HEK293 (cell line): ENCODE data around the gene PNPO.
A peak's percentile ranks its signal among the peaks of the same experiment; 100 is the strongest.

Source experiments
- CTCF ChIA-PET: fragments of 350-600 bp; formaldehyde crosslinking; extraction: SDS; loops from one replicate; lab custom pipeline; 2021; ENCODE audit warnings: antibody characterized with exemption; lab: Yijun Ruan, JAX
- POLR2A ChIA-PET: fragments of 300-600 bp; formaldehyde crosslinking; extraction: SDS; loops from one replicate; lab custom pipeline; 2020; ENCODE audit warnings: antibody characterized with exemption, inconsistent platforms; lab: Yijun Ruan, JAX
- H3K27ac ChIP-seq: fragments of 200-500 bp; sonication (Bioruptor generic); 2 replicates; pipeline ENCODE4 v1.5.1; 2014; ENCODE audit warnings: low read depth, low read length, control low read depth, inconsistent platforms; ENCODE audit errors: extremely low read depth
- H3K36me3 ChIP-seq, 2 experiments: fragments of 200-500 bp in 1 of 2; sonication (Bioruptor generic) in 1 of 2; 1 replicate in 1 of 2; 2 replicates in 1 of 2; pipeline ENCODE4 v1.5.1; 2014 to 2017; ENCODE audit warnings: inconsistent platforms in 2 of 2, low read length in 2 of 2; ENCODE audit not compliant: control insufficient read depth in 2 of 2, insufficient read depth in 1 of 2
- H3K4me1 ChIP-seq: fragments of 200-500 bp; sonication (Bioruptor generic); 2 replicates; pipeline ENCODE4 v1.5.1; 2014; ENCODE audit warnings: mild to moderate bottlenecking, low read length, inconsistent platforms; ENCODE audit not compliant: control insufficient read depth, insufficient read depth
- H3K4me3 ChIP-seq: 2 replicates; pipeline ENCODE4 v1.5.1; 2011; ENCODE audit warnings: low read depth, mild to moderate bottlenecking, control low read depth, low read length, moderate library complexity
- H3K9me3 ChIP-seq: fragments of 200-500 bp; sonication (Bioruptor generic); 2 replicates; pipeline ENCODE4 v1.5.1; 2014; ENCODE audit warnings: low read depth, low read length, inconsistent platforms; ENCODE audit not compliant: control insufficient read depth, insufficient read depth
- FEZF1 ChIP-seq: fragments of 450-650 bp; formaldehyde crosslinking; IDR thresholded peaks from 2 replicates; pipeline ENCODE4 v1.5.1; 2016; ENCODE audit warnings: missing biosample characterization, missing genetic modification characterization
- GLI4 ChIP-seq: fragments of 450-650 bp; formaldehyde crosslinking; IDR thresholded peaks from 2 replicates; pipeline ENCODE4 v1.5.1; 2016; ENCODE audit warnings: missing biosample characterization, missing genetic modification characterization
- SALL2 ChIP-seq: fragments of 450-650 bp; formaldehyde crosslinking; IDR thresholded peaks from 2 replicates; pipeline ENCODE4 v1.5.0; 2017; ENCODE audit warnings: missing biosample characterization, mild to moderate bottlenecking, missing genetic modification characterization, borderline replicate concordance
- SCRT1 ChIP-seq: fragments of 450-650 bp; formaldehyde crosslinking; IDR thresholded peaks from 2 replicates; pipeline ENCODE4 v1.5.1; 2016; ENCODE audit warnings: missing biosample characterization, missing genetic modification characterization, borderline replicate concordance
- SP2 ChIP-seq: fragments of 450-650 bp; formaldehyde crosslinking; IDR thresholded peaks from 2 replicates; pipeline ENCODE4 v1.5.1; 2016; ENCODE audit warnings: missing biosample characterization, missing genetic modification characterization
- WT1 ChIP-seq: fragments of 450-650 bp; formaldehyde crosslinking; IDR thresholded peaks from 2 replicates; pipeline ENCODE4 v1.5.1; 2016; ENCODE audit warnings: missing biosample characterization, missing genetic modification characterization
- ZBTB49 ChIP-seq: fragments of 450-650 bp; formaldehyde crosslinking; IDR thresholded peaks from 2 replicates; pipeline ENCODE4 v1.5.1; 2016; ENCODE audit warnings: missing biosample characterization, missing genetic modification characterization, low read depth
- ZFP69B ChIP-seq: fragments of 450-650 bp; formaldehyde crosslinking; IDR thresholded peaks from 2 replicates; pipeline ENCODE4 v1.5.1; 2016; ENCODE audit warnings: missing biosample characterization, missing genetic modification characterization
- ZIC2 ChIP-seq: fragments of 450-650 bp; formaldehyde crosslinking; IDR thresholded peaks from 2 replicates; pipeline ENCODE4 v1.5.1; 2016; ENCODE audit warnings: missing biosample characterization, missing genetic modification characterization
- ZNF10 ChIP-seq: fragments of 450-650 bp; formaldehyde crosslinking; IDR thresholded peaks from 2 replicates; pipeline ENCODE4 v1.5.1; 2017; ENCODE audit warnings: missing biosample characterization, missing genetic modification characterization
- ZNF112 ChIP-seq: fragments of 450-650 bp; formaldehyde crosslinking; IDR thresholded peaks from 2 replicates; pipeline ENCODE4 v1.5.0; 2017; ENCODE audit warnings: missing biosample characterization, missing genetic modification characterization
- ZNF311 ChIP-seq: fragments of 450-650 bp; formaldehyde crosslinking; IDR thresholded peaks from 2 replicates; pipeline ENCODE4 v1.5.1; 2017; ENCODE audit warnings: missing biosample characterization, missing genetic modification characterization, borderline replicate concordance
- ZNF324 ChIP-seq: fragments of 450-650 bp; formaldehyde crosslinking; IDR thresholded peaks from 2 replicates; pipeline ENCODE4 v1.5.1; 2016; ENCODE audit warnings: missing biosample characterization, missing genetic modification characterization
- ZNF335 ChIP-seq: fragments of 450-650 bp; formaldehyde crosslinking; conservative IDR thresholded peaks from 2 replicates; pipeline ENCODE4 v1.5.1; 2016; ENCODE audit warnings: missing biosample characterization, missing genetic modification characterization
- ZNF473 ChIP-seq: fragments of 450-650 bp; formaldehyde crosslinking; IDR thresholded peaks from 2 replicates; pipeline ENCODE4 v1.5.1; 2017; ENCODE audit warnings: missing biosample characterization, missing genetic modification characterization
- ZNF548 ChIP-seq: fragments of 450-650 bp; formaldehyde crosslinking; IDR thresholded peaks from 2 replicates; pipeline ENCODE4 v1.5.1; 2016; ENCODE audit warnings: missing biosample characterization, missing genetic modification characterization
- ZNF629 ChIP-seq: fragments of 450-650 bp; formaldehyde crosslinking; IDR thresholded peaks from 2 replicates; pipeline ENCODE4 v1.5.1; 2017; ENCODE audit warnings: missing biosample characterization, missing genetic modification characterization
- ZNF692 ChIP-seq: fragments of 450-650 bp; formaldehyde crosslinking; IDR thresholded peaks from 2 replicates; pipeline ENCODE4 v1.5.1; 2016; ENCODE audit warnings: missing biosample characterization, missing genetic modification characterization
- ZNF701 ChIP-seq: fragments of 450-650 bp; formaldehyde crosslinking; IDR thresholded peaks from 2 replicates; pipeline ENCODE4 v1.5.1; 2016; ENCODE audit warnings: missing biosample characterization, missing genetic modification characterization
- ZSCAN23 ChIP-seq: fragments of 450-650 bp; formaldehyde crosslinking; IDR thresholded peaks from 2 replicates; pipeline ENCODE4 v1.5.1; 2016; ENCODE audit warnings: missing biosample characterization, missing genetic modification characterization
- ZSCAN30 ChIP-seq: fragments of 450-650 bp; IDR thresholded peaks from 2 replicates; pipeline ENCODE4 v1.5.1; 2018; ENCODE audit warnings: missing biosample characterization, mild to moderate bottlenecking, missing genetic modification characterization, moderate library complexity
- TF ChIP-seq, protein P1 (sequence below): fragments of 450-650 bp; formaldehyde crosslinking; IDR thresholded peaks from 2 replicates; pipeline ENCODE4 v1.5.1; 2017; ENCODE audit warnings: missing biosample characterization, missing genetic modification characterization
- TF ChIP-seq, protein P2 (sequence below): fragments of 450-650 bp; formaldehyde crosslinking; IDR thresholded peaks from 2 replicates; pipeline ENCODE4 v1.5.1; 2017; ENCODE audit warnings: missing biosample characterization, missing genetic modification characterization

PNPO gene

GRCh38 chr17:47949197-47949759, 7.9 kb downstream of the PNPO start (continued):
- TF ChIP-seq SP2 (tag by site-specific recombination), result 0 out of 2 replicates have a peak, but pooled peaks have one; percentile 22
- no peak for TF ChIP-seq WT1 (tag by site-specific recombination)
- TF ChIP-seq GLI4, result no peak
- no peak for TF ChIP-seq ZNF548 (tag by site-specific recombination)
- TF ChIP-seq ZNF473 (tag by site-specific recombination), result no peak
- no peak for TF ChIP-seq ZIC2 (tag by site-specific recombination)
- no peak for TF ChIP-seq ZNF324 (tag by site-specific recombination)
- TF ChIP-seq ZFP69B (tag by site-specific recombination), result no peak
- TF ChIP-seq ZSCAN23 (tag by site-specific recombination), result no peak
- TF ChIP-seq ZSCAN30 (tag by site-specific recombination), result peak; percentile 62; the same call in 1 of the 2 replicates
- no peak for TF ChIP-seq ZBTB49 (tag by site-specific recombination)
- no peak for TF ChIP-seq ZNF629 (tag by site-specific recombination)

DNA sequence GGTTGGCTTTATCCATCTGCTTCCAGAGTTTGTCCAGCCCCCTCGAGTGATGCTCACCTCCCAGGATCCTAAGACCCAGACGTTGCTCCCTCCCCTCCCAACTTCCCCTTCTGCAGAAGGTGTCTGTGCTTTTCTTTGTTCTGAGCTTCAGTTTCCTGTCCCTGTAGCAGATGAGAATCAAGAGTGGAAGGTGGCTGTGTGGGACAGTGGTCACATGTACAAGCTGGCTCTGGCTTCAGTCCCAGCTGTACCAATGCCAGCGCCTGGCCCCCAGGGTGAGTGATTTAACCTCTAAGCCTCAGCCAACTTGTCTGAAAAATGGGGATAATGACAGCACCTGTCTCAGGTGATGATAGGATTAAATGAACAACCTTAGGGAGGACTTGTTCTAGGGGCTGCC, 8.6 kb downstream of the PNPO start:
- Histone ChIP-seq H3K4me3 (no peak overlapping the region), H3K36me3 (peaks cover 6 to 72% of the 10 kb centered on the region in 2 experiments; a peak in 2 of 3 replicates), H3K27ac (no peak overlapping the region), H3K9me3 (no peaks in the 10 kb centered on the region), H3K4me1 (no peaks in the 10 kb centered on the region)
- no peak for TF ChIP-seq ZNF112 (tag by site-specific recombination)
- TF ChIP-seq ZNF10 (tag by site-specific recombination), result no peak
- no peak for TF ChIP-seq SCRT1 (tag by site-specific recombination)
- no peak for TF ChIP-seq SALL2 (tag by site-specific recombination)
- no peak for TF ChIP-seq ZNF335 (tag by site-specific recombination)
- no peak for TF ChIP-seq ZNF692 (tag by site-specific recombination)
- no peak for TF ChIP-seq FEZF1 (tag by site-specific recombination)
- no peak for TF ChIP-seq ZNF701 (tag by site-specific recombination)
- TF ChIP-seq WT1 (tag by site-specific recombination), result no peak
- TF ChIP-seq, protein P1, sequence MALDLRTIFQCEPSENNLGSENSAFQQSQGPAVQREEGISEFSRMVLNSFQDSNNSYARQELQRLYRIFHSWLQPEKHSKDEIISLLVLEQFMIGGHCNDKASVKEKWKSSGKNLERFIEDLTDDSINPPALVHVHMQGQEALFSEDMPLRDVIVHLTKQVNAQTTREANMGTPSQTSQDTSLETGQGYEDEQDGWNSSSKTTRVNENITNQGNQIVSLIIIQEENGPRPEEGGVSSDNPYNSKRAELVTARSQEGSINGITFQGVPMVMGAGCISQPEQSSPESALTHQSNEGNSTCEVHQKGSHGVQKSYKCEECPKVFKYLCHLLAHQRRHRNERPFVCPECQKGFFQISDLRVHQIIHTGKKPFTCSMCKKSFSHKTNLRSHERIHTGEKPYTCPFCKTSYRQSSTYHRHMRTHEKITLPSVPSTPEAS (tag by site-specific recombination), result no peak
- no peak for TF ChIP-seq ZSCAN30 (tag by site-specific recombination)
- TF ChIP-seq ZNF311 (tag by site-specific recombination), result no peak
- TF ChIP-seq, protein P2, sequence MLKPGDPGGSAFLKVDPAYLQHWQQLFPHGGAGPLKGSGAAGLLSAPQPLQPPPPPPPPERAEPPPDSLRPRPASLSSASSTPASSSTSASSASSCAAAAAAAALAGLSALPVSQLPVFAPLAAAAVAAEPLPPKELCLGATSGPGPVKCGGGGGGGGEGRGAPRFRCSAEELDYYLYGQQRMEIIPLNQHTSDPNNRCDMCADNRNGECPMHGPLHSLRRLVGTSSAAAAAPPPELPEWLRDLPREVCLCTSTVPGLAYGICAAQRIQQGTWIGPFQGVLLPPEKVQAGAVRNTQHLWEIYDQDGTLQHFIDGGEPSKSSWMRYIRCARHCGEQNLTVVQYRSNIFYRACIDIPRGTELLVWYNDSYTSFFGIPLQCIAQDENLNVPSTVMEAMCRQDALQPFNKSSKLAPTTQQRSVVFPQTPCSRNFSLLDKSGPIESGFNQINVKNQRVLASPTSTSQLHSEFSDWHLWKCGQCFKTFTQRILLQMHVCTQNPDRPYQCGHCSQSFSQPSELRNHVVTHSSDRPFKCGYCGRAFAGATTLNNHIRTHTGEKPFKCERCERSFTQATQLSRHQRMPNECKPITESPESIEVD (tag by site-specific recombination), result no peak
- ChIA-PET POLR2A (interaction anchor here (1.1 to 4.0 kb wide), 5 partner anchors 9 to 119 kb away, joined by 3 to 24 read pairs (median 7); partner anchors contain the start of genes CDK5RAP3, LRRC46, MRPL10 and PNPO), CTCF (interaction anchor here (0.6 to 22.4 kb wide), 26 partner anchors 8 to 651 kb away, joined by 3 to 592 read pairs (median 6); partner anchors contain the start of genes CDK5RAP3, PNPO, PRR15L and SCRN2)
